Measurements from ENCODE around the gene ARHGAP26. TPM values are rescaled to one million over a fixed set of nuclear protein-coding genes. Genes with fewer than 3 reads are reported as not detected.

The ARHGAP26 gene
- total RNA-seq, 1 donor from 2014 or later = 8.6 TPM

DNA sequence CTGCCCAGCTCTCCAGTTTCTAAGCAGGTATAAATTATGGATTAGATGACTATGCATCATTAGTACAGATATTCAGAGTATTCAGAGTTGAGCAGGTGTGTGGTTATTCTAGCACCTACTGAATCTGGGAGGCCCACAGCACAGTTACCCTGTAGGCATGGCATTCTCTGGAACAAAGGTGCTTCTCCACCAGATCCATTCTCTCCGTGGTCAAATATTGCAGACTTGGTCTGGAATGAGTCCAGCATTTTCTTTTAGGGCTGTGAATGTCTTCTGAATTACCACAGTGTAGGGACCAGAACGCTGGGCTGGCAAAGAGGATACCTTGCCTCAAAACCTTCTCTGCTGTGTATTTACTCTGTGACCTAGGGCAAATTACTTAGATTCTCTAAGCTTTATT lies 116.8 kb downstream of the ARHGAP26 start:
- TF ChIP-seq, protein P1, sequence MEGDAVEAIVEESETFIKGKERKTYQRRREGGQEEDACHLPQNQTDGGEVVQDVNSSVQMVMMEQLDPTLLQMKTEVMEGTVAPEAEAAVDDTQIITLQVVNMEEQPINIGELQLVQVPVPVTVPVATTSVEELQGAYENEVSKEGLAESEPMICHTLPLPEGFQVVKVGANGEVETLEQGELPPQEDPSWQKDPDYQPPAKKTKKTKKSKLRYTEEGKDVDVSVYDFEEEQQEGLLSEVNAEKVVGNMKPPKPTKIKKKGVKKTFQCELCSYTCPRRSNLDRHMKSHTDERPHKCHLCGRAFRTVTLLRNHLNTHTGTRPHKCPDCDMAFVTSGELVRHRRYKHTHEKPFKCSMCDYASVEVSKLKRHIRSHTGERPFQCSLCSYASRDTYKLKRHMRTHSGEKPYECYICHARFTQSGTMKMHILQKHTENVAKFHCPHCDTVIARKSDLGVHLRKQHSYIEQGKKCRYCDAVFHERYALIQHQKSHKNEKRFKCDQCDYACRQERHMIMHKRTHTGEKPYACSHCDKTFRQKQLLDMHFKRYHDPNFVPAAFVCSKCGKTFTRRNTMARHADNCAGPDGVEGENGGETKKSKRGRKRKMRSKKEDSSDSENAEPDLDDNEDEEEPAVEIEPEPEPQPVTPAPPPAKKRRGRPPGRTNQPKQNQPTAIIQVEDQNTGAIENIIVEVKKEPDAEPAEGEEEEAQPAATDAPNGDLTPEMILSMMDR (IDR thresholded peaks at IDR 0.05; ENCODE audit: insufficient read depth, low read length, poor library complexity, severe bottlenecking) = no peak
- Histone ChIP-seq H3K27me3 (ENCODE audit: control insufficient read depth, insufficient read depth, low read length) (no peaks in the 10 kb centered on the region), H3K36me3 (ENCODE audit: control insufficient read depth, insufficient read depth, low read length) (no peaks in the 10 kb centered on the region), H3K4me3 (ENCODE audit: low read depth, low read length) (no peak overlapping the region)
- DNase-seq (ENCODE audit: low read depth) = no peak

DNA sequence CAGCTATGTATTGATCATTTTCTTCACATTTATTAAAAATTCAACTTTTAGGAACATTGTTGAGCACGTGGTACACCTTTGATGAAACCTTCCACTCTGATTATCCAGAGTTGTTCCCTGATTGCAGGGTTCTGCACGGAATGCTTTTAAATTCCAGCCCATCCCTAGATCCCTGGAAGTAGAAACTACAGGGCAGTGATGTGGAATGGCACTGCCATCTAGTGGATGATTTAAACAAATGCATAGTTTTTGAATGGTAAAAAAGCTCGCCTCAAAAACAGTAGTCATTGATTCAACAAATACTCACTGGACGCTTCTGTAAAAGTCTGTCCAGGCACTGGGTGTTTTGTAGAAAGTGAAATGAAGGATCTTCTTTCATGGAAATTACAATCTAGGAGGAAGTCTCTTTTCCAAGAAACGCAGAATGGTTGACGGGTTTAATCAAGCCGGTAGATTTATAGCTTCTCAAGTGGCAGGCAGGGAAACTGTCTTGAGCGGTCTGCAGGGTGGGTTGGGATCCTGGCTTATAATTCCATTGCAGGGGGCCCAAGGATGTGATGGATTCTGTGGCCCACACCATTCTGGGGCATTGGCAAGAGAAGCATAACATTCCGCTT lies 118.4 kb downstream of the ARHGAP26 start:
- DNase-seq (ENCODE audit: low read depth) = no peak
- TF ChIP-seq, protein P1 (IDR thresholded peaks at IDR 0.05; ENCODE audit: insufficient read depth, low read length, poor library complexity, severe bottlenecking) = peak; percentile 61
- no peaks in the 10 kb centered on the region for H3K36me3 ChIP-seq (ENCODE audit: control insufficient read depth, insufficient read depth, low read length)
- H3K27me3 ChIP-seq (ENCODE audit: control insufficient read depth, insufficient read depth, low read length) = no peaks in the 10 kb centered on the region
- H3K4me3 ChIP-seq (ENCODE audit: low read depth, low read length) = no peak overlapping the region

- Histone ChIP-seq H3K27me3 (ENCODE audit: control insufficient read depth, insufficient read depth, low read length) (no peaks in the 10 kb centered on the region), H3K36me3 (ENCODE audit: control insufficient read depth, insufficient read depth, low read length) (no peaks in the 10 kb centered on the region), H3K4me3 (ENCODE audit: low read depth, low read length) (no peak overlapping the region)
- TF ChIP-seq, protein P1 (IDR thresholded peaks at IDR 0.05; ENCODE audit: insufficient read depth, low read length, poor library complexity, severe bottlenecking) = no peak
- no peak for DNase-seq (ENCODE audit: low read depth)
Measured at GRCh38 chr5:142892021-142892420, 121.8 kb downstream of the ARHGAP26 start.

DNA sequence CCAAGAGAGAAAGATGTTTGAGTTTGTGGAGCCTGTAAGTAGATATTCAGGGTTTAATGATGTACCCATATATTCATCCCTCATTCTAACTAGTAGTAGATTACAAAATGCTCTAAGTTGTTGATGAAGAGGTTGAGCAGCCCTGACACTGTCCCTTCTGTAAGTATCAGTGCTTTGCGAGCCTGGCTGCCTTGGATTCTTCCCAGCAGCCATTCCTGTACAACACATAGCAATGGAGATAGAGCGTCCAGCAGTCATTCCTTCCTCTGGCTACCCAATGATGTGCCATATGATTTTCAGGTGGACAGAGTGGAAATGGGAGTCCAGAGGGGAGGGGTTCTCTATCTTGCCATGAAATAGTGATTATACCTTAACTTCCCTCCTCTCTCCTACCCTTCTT lies 124.1 kb downstream of the ARHGAP26 start:
- H3K36me3 ChIP-seq (ENCODE audit: control insufficient read depth, insufficient read depth, low read length) = no peaks in the 10 kb centered on the region
- H3K4me3 ChIP-seq (ENCODE audit: low read depth, low read length) = no peak overlapping the region
- TF ChIP-seq, protein P1 (IDR thresholded peaks at IDR 0.05; ENCODE audit: insufficient read depth, low read length, poor library complexity, severe bottlenecking) = no peak
- no peak for DNase-seq (ENCODE audit: low read depth)
- no peaks in the 10 kb centered on the region for H3K27me3 ChIP-seq (ENCODE audit: control insufficient read depth, insufficient read depth, low read length)

- Histone ChIP-seq H3K27me3 (ENCODE audit: control insufficient read depth, insufficient read depth, low read length) (no peaks in the 10 kb centered on the region), H3K36me3 (ENCODE audit: control insufficient read depth, insufficient read depth, low read length) (no peaks in the 10 kb centered on the region), H3K4me3 (ENCODE audit: low read depth, low read length) (no peak overlapping the region)
- TF ChIP-seq, protein P1 (IDR thresholded peaks at IDR 0.05; ENCODE audit: insufficient read depth, low read length, poor library complexity, severe bottlenecking) = no peak
- no peak for DNase-seq (ENCODE audit: low read depth)
Measured at GRCh38 chr5:142894749-142895148, 124.6 kb downstream of the ARHGAP26 start.
